Iris pigment epithelial cell (primary cell): ENCODE results near the gene PTPRCAP.
"Not testable (repeated sequence)": the region's sequence is repeated elsewhere in the genome, so short reads cannot be mapped to it uniquely, and the experiment has no call there.

Source experiments
- DNase-seq: peaks from one replicate; pipeline ENCODE4 v3.0.0-alpha.2; 2011; ENCODE audit warnings: low read depth

Gene PTPRCAP

DNA sequence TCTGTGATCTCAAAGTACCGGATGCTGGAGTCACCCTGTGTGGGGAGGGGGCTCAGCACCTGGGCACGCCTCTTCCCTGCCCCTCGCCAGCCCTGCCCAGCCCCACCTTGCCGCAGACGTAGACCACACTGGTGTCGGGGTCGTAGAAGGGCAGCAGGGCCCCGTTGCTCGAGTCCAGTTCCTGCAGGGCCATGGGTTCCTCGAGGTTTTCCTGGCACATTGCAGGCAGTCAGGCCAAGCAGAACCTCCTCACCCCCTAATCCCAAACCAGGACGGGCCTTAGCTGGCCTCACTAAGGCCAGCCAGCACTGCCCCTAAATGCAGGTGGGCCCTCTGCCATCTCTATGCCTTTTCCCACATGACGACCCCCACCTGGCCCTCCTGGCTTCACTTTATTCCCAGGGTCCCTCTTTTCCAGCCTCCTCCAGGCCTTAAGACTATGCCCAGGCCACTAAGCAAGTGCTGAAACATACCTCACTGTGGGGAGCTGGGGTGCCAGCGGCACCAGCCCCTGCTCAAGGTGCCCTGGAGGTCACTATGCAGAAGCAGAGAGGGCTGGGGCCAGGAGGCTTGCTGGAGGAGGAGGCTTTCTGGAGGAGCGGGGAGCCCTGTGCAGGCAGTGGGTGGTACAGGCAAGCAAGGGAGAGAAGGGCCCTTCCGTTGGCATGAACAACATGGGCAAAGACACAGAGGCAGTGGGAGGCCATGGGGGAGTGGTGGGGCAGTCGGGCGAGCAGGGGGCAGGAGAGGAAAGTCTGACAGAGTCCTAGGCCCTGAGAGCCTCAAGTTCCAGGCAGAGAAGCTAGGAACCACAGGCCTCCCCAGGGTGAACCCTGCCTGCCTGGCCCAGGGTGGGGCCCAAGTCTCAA, 3.0 kb upstream of the PTPRCAP start:
- DNase-seq = no peak

DNA sequence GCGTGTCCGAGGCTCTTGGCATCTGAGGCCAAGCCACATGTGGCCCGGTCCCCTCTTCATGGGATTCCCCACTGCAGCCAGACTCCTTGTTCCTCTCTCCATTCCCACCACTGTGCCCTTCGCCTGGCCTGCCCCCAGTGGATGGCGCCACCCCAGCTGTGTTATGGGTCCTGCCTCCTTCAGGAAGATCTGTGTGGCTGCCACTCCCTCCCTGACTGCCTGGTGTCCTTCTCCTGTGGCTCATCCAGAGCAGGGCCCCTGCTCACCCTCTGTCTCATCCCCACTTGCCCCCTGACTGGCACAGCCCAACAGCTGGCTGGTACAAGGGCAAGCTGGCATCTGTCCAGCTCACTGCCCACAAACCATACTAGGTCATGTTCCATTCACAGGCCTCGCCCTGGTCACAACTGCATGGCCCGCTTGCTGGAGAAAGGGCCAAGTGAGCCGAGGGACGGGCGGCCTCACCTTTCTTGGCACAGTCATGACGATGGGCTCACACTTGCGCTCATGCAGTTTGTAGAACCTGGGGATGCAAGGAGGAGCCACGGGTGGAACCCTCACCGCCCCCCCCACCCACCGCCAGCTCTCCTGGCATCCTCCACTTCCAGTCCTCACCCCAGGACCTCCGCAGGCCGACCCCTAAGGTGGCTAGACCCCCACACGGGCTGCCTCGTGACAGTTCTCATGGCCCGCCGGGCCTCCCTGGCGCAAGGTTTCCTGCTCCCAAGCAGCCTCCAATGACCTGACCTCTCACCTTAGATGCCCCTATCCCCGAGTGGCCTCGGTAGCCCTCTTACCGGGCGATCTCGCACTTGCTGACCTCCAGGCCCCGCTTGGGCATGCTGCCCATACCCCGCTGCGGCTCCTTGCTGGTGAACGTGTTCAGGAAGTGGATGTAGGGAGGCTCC, 2.1 kb upstream of the PTPRCAP start:
- no peak for DNase-seq

- no peak for DNase-seq
These were observed 848 bp upstream of the PTPRCAP start for GRCh38 chr11:67438158-67438902.

DNA sequence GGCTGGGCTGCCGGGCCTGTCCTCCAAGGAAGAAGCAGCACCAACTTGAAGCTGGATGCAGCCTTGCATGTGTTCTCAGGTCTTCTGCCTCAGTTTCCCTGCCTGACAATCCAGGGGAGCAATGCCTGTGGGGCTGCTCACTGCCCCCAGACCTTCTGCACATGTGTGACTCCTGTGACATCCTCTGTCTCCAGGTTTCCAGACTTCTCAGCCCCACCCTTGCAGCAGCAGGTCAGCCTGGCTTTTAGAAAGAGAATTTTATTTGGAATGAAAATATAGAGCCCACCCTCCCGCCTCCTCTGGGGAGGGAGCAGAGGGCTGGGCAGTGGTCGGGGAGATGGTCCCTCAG, 301 bp upstream of the PTPRCAP start:
- no peak for DNase-seq

DNA sequence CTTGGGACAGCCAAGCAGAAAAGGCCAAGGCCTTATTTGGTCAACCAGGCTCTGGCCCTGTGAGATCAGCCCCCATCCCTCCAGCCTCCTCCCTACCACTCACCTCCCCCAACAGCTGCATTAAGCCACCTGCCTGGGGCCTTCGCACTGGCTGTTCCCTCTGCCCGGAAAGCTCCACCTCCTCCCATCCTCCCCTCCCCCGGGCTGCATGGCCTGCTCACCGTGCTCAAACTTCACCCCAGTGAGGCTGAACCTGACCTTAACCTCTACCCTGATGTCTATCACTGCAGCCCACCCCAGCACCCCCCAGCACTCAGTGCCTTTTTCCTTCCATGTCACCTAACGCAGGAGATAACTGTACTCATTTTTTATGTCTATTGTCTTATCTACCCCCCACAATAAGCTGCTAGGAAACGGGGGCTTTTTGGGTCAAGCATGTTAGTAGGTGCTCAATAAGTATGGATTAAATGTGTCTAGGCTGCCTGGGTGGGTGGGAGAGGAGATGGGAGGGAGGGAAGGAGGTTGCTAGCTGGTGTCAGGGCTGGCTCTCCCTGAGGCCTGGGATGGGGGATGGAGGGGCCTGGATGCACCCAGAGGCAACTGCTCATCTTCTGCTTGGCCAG, 912 bp downstream of the PTPRCAP start:
- DNase-seq = no peak

DNA sequence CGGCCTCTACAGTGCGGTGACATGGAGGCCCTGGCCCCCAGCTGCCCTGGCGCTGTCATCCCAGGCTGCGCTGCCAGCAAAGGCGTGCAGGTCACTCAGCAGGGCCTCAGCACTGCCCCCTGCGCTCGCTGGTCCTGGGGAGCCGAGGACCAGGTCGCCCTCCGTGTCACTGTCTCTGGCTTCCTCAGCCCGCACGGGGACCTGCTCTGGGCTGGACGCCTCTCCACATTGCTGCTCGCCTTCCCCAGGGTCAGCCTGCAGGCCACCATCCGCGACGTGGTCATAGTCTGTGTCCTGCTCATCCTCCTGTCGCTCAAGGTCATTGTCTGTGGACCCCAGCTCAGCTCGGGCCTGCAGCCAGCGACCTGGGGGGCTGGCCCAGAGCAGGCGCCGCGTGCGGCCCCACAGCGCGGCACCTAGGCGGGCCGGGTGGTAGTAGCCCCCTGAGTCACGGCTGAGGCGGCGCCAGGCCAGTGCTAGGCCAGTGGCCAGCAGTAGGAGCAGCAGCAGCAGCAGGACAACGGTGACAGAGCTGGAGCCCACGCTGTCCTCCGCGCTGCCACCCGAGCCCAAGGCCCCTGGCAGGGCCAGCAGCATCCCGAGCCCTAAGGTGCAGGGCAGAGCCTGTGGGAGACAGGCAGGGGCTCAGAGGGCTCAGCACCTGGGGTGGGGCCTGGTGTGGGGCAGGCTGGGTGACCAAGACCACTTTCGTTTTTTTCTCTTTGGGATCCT, 1.6 kb downstream of the PTPRCAP start:
- DNase-seq = no peak

- no peak for DNase-seq
These were observed 2.3 kb downstream of the PTPRCAP start for GRCh38 chr11:67435031-67435726.

DNA sequence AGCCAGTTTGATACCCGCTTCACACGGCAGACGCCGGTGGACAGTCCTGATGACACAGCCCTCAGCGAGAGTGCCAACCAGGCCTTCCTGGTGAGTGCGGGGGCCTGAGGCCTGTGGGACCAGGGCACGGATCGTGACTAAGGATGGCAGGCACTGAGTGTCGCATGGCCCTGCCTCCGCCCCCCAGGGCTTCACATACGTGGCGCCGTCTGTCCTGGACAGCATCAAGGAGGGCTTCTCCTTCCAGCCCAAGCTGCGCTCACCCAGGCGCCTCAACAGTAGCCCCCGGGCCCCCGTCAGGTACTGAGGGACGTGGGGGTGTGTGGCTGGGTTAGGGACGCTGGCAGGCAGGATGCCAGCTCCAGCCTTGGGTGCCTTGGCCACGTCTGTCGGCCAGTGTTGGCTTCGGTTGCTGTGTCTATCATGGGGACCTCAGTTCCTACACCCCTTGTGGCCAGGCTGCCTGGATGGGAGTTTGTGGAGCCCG, 3.0 kb downstream of the PTPRCAP start:
- no peak for DNase-seq

DNA sequence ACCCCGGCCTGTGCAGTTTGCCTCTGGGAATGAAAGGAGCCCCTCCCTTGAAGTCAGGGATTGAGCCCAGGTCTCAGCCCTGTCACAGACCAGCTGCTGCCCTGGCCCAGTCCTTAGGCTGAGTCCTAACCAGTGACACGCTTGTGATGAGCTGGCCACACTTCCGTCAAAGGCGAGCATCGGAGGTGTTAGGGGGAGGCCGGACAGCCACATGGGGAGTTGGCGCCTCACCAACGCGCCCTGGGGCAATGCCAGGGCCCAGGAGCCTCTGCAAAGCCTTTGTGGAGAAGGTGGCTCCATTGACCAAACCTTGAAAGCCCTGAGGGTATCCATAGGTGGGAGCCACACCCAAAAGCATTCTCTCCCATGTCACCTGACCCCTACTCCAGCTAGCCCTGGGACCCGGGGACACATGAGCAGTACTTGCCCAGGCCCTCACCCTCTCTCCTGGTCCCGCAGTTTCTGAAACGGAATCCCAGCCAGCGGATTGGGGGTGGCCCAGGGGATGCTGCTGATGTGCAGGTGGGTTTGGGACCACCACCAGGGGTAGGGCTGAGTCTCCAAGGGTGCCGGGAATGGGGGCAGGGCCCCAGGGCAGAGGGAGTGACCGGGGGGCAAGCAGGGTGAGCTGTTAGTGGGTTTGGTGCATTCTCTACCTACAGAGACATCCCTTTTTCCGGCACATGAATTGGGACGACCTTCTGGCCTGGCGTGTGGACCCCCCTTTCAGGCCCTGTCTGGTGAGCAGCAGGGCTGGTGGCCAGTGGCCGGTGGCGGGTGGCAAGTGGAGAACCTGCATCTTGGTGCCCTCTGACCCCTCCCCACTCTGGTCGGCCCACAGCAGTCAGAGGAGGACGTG, 3.7 kb downstream of the PTPRCAP start:
- DNase-seq = no peak

DNA sequence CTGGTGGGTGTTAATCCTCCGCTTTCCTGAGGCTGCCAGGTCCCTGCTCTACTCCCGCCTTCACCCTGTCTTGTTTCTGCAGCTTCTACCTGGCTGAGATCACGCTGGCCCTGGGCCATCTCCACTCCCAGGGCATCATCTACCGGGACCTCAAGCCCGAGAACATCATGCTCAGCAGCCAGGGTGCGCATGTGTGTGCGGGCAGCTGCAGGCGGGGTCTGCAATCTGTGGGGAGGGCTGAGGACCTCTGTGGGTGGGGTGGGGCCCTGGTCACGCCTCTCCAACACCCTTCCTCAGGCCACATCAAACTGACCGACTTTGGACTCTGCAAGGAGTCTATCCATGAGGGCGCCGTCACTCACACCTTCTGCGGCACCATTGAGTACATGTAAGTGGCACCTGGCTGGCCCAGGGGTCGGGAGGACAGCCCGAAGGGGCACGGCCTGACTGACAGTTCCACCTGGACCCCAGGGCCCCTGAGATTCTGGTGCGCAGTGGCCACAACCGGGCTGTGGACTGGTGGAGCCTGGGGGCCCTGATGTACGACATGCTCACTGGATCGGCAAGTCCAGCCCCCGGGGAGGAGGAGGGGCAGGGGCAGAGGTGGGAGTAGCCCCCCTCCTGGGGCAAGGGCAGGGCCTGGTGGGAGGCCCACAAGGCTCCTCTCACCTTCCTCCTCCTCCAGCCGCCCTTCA, 4.7 kb downstream of the PTPRCAP start:
- DNase-seq = no peak

GRCh38 chr11:67431346-67432249, 5.9 kb downstream of the PTPRCAP start:
- DNase-seq = no peak

DNA sequence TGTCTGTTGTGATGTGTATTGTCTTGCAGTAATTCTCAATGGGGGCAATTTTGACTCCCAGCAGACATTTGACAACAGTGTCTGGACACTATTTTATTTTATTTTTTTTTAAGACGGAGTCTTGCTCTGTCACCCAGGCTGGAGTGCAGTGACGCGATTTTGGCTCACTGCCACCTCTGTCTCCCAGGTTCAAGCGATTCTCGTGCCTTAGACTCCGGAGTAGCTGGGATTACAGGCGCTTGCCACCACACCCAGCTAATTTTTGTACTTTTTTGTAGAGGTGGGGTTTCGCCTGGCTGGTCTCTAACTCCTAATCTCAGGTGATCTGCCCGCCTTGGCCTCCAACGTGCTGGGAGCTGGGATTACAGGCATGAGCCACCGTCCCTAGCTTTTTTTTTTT, 7.8 kb downstream of the PTPRCAP start:
- DNase-seq = no peak

DNA sequence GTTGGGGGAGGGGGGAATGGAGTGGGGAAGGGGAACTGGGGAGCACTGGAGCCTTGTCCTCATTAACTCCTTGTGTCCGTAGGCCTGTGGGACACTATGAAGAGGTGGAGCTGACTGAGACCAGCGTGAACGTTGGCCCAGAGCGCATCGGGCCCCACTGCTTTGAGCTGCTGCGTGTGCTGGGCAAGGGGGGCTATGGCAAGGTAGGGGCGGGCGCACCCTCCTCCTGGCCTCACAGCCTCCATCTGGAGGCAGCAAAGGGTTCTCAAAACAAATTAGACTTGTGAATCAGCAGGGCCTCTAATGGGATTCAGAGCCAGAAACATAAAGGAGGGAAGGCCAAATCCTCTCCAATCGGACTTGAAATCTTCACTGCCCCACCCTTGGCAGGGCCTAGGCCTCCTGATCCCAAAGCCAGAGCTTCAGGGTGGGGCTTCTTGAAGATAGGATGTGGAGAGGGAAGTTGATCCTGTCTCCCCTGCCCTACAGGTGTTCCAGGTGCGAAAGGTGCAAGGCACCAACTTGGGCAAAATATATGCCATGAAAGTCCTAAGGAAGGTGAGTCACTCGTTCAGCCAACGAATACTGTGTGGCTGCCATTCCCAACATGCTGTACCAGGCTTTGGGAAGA, 8.3 kb downstream of the PTPRCAP start:
- no peak for DNase-seq

GRCh38 chr11:67428052-67429001, 9.2 kb downstream of the PTPRCAP start, which contains the start of gene RPS6KB2:
Gene RPS6KB2 (plus strand): TSS chr11:67428494. CDS start chr11:67428546, 52 bp downstream.
- DNase-seq = peak; percentile 96

DNA sequence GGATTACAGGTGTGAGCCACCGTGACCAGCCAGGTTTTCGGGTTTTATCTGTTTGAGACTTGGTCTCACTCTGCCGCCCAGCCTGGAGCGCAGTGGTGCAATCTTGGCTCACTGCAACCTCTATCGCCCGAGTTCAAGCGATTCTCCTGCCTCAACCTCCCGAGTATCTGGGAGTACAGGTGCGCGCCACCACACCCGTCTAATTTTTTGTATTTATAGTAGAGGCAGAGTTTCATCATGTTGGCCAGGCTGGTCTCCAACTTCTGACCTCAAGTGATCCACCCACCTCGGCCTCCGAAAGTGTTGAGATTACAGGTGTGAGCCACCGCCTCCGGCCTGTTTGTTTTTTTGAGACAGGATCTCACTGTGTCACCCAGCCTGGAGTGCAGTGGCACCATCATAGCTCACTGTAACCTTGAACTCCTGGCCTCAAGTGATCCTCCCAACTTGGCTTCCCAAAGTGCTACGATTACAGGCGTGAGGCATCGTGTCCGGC, 10.1 kb downstream of the PTPRCAP start:
- not testable (repeated sequence) for DNase-seq
